H1 (cell line): ENCODE measurements around the gene KIF22. TPM values are rescaled to one million over a fixed set of nuclear protein-coding genes. Genes with fewer than 3 reads are reported as not detected.

ENCODE experiments used
- ASH2L ChIP-seq: fragments of 200-600, 300-600 bp; sonication (generic); IDR thresholded peaks from one replicate; pipeline ENCODE4 v1.7.1; 2017; ENCODE audit warnings: low read length
- GTF2F1 ChIP-seq: IDR thresholded peaks from 2 replicates; pipeline ENCODE4 v1.6.1; 2012; ENCODE audit warnings: low read depth, low read length, improper control_type of control experiment, borderline replicate concordance
- RNF2 ChIP-seq: fragments of 200-900, 300-1000 bp; sonication (generic); IDR thresholded peaks from 2 replicates; pipeline ENCODE4 v1.7.1; 2016; ENCODE audit warnings: borderline replicate concordance, low read depth, mild to moderate bottlenecking, antibody characterized with exemption, low read length; ENCODE audit not compliant: poor library complexity, severe bottlenecking; ENCODE audit errors: missing control alignments
- polyA plus RNA-seq, 7 experiments: library from polyadenylated mRNA; depleted of rRNA in 3 of 7; stranded (reverse) in 5 of 7; unstranded in 2 of 7; fragments of >200 nt in 5 of 7; fragments of 200-250 nt in 2 of 7; gene quantifications; 1 replicate in 5 of 7; 2 replicates in 1 of 7; 4 replicates in 1 of 7; pipeline versions ENCODE4 v1.2.1 to v1.2.3, GENCODE V29; 2011 to 2013; ENCODE audit warnings: missing spikeins in 2 of 7, mixed read lengths in 2 of 7
- total RNA-seq: library from RNA; stranded (reverse); fragmentation: NEBNext Ultra II Directional; extraction: Animal tissue kit (Norgen Biotek cat#: 25700); gene quantifications from 2 replicates; pipeline ENCODE4 v1.2.1, GENCODE V29; 2021

KIF22 gene
- total and polyA plus RNA-seq, 2 of the 8 experiments (the other 6 are each of a cell fraction or from before 2014, with no cell fraction given): 139 to 142 TPM

DNA sequence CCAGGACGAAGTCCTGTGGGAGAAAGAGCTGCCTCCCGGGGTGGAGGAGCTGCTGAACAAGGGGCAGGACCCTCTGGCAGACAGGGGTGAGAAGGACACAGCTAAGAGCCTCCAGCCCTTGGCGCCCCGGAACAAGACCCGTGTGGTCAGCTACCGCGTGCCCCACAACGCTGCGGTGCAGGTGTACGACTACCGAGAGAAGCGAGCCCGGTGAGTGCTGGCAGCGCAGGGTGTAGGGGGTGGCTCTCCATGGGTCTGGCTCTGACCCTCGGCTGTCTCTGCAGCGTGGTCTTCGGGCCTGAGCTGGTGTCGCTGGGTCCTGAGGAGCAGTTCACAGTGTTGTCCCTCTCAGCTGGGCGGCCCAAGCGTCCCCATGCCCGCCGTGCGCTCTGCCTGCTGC, 51.1 kb downstream of the KIF22 start (continued):
- TF ChIP-seq GTF2F1 (no peak), ASH2L (no peak), RNF2 (no peak)
